ENCODE measurements around the gene DAZ4.
"Not testable (repeated sequence)": the region's sequence is repeated elsewhere in the genome, so short reads cannot be mapped to it uniquely, and the experiment has no call there.

Gene DAZ4

GRCh38 chrY:24833619-24834018 lies at the start of gene DAZ4:
DAZ4 (plus strand) TSS chrY:24833919; CDS start chrY:24834127, 208 bp downstream.
- H3K27ac ChIP-seq; DNase-seq (ENCODE audit: low read depth, low spot score): not testable (repeated sequence)

GRCh38 chrY:24813293-24813692 lies 20.4 kb upstream of the DAZ4 start, which contains the start of gene DAZ3:
DAZ3 (minus strand) TSS chrY:24813393; CDS start chrY:24813185, 208 bp downstream.
- H3K27ac ChIP-seq; DNase-seq (ENCODE audit: low read depth, low spot score): not testable (repeated sequence)

GRCh38 chrY:24821836-24822235 lies 11.9 kb upstream of the DAZ4 start:
- DNase-seq (ENCODE audit: low read depth, low spot score); H3K27ac ChIP-seq: not testable (repeated sequence)

- not testable (repeated sequence) for H3K27ac ChIP-seq; DNase-seq (ENCODE audit: low read depth, low spot score)
These were observed 9.4 kb upstream of the DAZ4 start for GRCh38 chrY:24824184-24824879.

- not testable (repeated sequence) for H3K27ac ChIP-seq; DNase-seq (ENCODE audit: low read depth, low spot score)
These were observed 8.7 kb upstream of the DAZ4 start for GRCh38 chrY:24825069-24825468.

Data from epithelial cell of prostate (primary cell).